CD4-positive, alpha-beta T cell treated with Interferon gamma for 1 hour (primary cell): ENCODE measurements around the gene KIAA1217.

Source experiments
- DNase-seq: peaks from one replicate; pipeline ENCODE4 v3.0.0-alpha.2; 2020

KIAA1217 gene

DNA sequence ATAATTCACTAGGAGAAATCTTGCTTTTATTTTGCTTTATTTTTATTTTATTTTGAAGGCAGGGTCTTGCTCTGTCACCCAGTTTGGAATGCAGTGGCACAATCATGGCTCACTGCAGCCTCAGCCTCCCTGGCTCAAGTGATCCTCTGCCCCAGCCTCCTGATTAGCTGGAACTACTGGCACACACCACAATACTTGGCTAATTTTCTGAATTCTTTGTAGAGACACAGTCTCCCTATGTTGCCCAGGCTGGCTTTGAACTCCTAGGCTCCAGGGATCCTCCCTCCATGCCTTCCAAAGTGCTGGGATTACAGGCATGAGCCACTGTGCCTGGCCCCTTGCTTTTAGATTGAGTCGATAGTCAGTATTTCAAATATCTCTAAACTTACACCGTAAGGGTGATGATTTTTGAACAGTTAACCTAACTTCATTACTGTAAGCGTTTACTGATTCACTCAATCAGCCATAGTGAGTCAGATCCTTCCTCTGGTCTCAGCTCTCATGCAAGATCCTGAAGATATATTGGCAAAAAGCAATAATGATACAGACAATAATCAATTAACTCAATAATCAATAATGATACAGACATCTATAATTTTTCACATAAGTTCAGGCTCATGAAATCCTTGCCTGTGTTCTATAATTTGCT is 239.5 kb downstream of the KIAA1217 start:
- no peak for DNase-seq

DNA sequence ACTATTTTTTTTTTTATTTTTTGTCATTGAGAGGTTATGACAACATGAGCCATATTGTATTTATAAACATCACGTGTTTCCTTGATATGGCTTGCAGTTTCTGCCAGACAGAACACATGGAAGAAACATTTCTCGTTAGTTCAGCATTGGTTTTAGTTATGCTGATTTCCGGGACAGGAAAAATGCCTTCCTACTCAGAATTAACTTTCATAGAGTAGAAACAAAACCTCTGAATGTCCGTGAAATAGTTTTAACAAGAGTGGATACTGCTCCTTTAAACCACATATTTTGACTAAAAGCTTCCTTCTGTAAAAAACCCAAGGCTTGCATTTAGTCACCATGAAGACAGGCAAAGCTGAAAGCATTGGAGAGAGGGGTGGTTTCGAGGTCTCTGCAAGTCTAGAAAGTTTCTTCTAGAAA is 240.4 kb downstream of the KIAA1217 start:
- no peak for DNase-seq

DNA sequence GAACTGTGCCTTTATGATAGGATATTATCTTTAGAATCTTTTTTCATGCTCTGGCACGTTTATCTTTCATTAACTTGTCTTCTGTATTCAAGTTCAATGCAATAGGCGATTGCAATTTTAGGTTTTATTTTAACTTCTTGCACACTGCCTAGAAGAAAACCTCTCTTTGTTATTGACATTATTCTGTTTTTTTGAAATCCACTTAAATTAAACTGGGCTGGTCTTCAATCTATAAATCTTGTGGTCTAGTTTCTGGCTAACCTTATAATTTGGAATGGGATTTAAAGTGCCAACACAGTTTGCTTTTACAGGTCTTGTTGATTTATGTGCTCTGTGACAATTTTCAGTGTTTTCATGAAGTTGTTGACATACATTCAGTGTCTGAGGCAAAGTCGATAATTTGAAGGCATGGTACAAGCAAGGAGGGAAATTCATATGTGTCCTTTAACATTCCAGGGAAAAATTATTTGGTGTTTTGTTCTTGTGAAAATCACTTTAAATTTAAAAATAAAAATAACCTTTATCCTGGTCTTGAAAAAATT is 240.9 kb downstream of the KIAA1217 start:
- no peak for DNase-seq

DNA sequence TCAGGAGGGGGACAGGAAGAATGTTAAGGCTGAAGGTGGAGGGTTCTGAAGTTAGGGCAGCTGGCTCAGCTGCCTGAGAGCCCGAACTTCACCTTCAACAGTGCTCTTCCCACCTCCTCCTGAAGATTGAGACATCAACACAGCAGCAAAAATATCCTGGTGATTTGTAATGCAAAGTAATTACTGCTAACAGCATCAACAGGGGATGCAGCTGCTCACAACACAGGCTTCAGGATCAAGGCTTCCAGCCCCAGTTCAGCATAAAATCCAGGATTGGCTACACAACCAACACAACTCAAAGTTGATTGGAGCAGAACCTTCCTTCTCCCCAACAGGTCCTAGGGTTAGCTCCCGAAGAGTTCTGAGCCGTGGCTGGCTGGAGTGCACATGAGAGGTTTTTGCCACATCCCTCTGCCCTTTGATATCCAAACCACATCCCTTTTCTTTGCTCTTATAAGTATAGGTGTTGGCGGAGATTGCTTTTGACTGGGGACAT is 242.4 kb downstream of the KIAA1217 start:
- no peak for DNase-seq

DNA sequence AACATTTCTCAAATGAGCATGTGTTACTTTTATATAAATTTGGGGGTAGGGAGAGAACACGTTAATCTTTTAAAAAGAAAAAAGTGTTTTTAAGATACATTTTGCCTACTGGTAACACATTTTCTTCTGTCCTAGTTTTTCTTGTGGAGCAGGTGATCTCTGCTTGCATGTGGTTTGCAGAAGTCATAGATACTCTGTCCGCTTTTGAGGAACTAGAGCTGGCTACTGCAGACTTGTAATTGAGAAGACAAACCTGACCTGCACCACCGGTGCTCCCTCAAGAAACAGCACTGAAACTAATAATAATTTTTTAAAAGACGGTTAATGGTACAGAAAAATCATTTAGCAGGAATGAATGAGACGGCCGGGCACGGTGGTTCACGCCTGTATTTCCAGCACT is 243.1 kb downstream of the KIAA1217 start:
- no peak for DNase-seq

DNA sequence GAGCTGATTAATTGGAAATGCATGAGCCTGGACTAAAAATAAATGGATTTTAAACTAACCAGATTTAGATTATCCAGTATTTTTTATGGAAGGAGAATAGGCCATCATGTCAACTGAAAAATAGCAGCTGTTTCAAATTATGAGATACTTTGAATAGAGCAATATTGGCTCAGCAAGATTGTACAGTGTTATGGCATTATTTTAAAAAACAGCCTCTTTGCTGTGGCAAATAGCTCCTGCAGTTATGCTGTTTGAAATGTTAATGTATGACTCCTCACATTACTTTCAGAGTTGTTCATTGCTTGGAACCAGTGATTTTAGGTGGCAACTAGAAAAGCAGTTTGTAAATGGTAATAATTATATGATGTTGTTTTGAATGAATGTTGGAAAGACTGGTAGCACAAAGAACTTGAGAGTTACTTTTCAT is 244.5 kb downstream of the KIAA1217 start:
- no peak for DNase-seq

DNA sequence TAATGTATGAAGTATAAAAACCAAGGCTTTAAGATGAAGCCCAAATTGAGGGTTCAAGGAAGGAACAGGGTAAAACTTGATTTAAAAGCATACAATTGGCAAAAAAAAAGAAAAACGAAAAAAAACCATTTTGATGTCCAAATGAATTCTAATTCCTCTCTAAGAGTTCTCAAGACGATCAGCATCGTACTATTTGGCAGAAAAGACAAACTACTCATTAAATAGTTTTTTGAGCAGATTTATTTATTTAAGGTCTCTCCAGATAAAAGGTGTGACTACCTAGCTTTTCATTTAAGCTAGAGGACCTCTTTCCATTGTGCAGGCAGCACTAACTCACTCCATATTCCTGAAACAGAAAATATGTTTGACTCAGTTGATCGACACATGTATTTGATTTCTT is 245.0 kb downstream of the KIAA1217 start:
- no peak for DNase-seq

DNA sequence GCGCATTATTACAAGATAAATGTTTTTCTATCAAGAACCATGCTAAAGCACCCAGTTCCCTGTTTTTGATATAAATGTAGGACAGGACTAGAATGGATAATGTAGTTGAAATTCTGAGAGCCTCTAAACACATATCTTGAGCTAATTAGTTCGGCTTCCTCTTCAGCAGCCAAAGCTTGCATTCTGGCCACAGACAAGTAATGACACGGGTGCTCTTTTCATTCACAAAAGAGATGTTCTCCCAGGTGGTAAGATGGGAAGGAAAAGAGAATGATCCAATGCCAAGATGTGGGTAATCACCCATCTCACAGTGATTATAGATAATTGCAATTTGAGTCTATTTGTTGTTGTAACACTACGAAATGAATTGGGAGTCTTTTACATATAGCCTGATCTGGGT is 246.5 kb downstream of the KIAA1217 start:
- no peak for DNase-seq

DNA sequence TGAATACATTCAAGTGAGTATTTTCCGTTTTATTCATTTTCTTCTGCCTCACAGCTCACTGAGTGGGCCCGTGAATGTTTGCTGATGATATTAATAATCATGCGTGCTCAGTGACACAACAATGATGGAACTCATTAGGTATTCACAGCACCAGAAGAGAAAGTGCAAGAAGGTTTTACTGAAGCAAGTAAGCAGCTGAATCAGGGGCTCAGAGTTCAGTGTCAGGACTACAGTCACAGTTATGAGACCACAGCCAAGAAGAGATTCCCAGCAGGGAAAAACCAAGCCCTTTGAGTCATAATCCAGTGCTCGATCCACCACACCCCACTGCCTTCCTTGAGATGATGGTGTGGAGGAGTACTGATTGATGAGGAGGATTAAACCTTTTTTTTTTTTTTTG is 247.4 kb downstream of the KIAA1217 start:
- DNase-seq: no peak

DNA sequence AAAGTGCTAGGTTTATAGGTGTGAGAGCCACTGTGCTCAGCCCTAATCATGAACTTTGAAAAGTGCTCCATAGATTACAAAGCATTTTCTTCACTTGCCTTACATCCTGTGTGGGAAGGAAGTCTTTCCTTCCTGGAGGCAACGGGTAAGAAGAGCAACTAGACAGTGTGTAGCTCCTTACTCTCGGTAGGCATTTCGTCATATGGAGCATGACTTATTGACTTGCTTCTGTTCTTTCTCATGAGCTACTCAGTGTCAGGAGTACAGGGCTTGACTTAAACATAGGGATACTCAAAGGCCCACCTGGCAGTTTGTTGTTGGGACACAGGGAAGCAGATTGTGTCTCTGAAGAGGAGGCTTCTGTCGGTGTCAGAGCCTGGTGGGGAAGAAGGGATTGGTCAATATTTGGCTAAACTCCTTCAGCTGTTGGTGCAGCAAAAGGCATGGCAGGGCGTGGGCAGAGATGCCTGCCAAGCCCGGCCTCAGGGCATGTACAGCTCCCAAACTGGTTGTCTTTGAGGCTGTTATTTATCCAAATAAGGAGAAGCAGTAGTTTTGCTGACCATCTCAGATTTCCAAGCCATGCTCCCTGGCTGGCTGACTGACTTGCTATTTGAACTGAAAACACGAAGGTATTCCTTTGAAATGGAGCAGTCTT is 248.9 kb downstream of the KIAA1217 start:
- DNase-seq: no peak

DNA sequence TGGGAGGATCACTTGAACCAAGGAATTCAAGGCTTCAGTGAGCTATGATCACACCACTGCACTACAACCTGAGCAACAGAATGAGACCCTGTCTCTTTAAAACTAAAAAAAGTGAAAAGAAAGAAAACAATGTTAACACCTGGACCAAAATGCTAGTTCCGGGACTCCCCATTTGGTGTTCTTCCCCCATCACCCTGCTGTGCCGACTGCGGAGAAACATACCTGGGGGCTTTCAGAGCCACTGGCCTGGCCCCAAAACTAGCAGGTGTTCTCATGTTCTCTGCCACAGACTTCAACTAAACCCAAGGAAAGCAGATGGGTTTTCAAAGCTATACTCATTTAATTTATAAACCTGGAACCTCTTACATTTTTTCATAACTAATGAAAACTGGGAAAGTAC is 250.9 kb downstream of the KIAA1217 start:
- DNase-seq: no peak

DNA sequence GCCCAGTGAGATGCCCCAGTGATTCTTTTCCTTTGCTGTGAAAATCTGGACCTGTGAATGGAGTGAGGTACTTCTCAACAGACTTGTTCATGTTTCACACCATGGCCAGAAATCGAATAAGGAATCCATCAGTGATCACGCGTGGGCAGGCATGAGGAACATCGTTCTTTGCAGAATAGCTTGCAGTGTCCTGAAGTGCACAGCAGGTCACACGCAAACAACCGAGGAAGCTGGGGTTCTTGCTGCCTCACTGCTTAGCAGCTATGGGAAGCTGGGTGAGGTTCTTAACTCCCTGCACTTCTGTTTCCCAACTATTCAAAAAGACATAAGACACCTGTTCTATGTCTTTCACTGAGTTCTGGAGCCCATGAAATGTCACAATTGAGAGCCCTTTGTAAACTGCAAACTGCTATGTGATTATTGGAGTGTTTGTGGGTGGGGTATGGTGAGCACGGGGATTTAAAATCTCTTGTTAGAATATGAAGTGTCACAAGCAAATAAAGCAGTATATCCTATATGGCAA is 253.4 kb downstream of the KIAA1217 start:
- no peak for DNase-seq

DNA sequence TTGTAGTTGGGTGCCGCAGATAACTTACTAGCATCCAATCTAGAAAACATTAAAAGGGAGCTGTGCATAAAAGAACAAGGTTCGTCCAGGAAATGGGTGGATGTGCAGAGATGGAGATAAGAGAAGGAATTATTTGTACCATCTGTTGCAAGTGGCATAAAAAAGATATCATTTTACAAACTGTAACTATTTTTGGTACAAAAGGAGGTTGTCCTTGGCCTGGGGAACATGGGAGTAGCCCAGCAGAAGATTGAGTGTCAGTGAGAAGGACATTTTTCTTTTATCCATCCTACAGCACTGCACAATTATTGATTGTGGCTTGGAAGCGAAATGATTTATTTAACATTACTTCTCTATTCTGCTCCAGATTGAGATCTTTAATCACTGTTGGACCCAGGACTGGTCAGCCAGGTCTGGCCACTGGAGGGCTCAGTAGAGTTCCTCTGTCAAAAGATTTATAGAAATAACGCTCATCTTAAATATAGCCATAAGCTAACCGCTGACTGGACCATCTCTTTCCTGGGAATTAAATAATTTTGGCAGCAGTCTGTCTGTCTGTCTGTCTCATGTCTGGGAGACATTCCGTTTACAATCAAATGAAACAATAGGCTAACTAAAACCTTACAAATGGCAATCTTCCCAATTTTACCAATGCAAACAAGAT is 254.1 kb downstream of the KIAA1217 start:
- DNase-seq: no peak

DNA sequence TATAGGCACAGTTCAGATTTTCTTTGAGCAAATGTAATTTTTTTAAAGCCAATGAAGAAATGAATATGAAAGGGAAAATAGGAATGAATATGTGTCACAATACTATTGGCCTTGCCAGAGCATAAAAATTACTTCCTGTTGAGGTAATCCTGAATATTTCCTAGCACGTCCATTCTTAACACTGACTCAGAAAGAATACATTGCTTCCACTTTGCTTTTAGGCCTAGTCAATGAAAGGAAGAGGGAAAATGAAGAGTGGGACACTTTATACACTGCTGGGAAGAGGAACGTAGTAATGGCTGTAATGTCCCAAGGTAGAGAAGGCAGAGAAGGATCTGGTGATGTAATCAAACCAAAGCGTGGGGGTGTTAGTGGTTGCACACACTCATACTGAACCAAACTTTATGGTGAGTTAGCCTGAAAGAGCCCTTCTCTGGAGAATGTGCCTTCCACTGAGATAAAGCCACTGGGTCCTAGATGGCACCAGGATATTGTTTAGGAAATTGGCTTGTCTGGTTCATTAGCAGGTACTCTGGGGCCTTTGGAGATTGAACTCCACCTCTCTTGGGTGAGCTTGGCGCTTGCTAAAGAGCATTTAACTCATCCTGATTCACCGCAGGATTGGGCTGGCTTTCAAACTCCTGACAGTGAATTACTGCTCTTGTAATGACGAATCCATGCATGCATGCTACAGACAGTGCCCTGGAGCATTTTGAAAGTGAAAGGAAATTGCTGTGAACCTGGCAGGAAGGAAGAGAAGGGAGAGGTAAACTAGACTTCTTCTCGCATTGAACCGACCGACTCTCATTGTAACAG is 254.9 kb downstream of the KIAA1217 start:
- DNase-seq: no peak

DNA sequence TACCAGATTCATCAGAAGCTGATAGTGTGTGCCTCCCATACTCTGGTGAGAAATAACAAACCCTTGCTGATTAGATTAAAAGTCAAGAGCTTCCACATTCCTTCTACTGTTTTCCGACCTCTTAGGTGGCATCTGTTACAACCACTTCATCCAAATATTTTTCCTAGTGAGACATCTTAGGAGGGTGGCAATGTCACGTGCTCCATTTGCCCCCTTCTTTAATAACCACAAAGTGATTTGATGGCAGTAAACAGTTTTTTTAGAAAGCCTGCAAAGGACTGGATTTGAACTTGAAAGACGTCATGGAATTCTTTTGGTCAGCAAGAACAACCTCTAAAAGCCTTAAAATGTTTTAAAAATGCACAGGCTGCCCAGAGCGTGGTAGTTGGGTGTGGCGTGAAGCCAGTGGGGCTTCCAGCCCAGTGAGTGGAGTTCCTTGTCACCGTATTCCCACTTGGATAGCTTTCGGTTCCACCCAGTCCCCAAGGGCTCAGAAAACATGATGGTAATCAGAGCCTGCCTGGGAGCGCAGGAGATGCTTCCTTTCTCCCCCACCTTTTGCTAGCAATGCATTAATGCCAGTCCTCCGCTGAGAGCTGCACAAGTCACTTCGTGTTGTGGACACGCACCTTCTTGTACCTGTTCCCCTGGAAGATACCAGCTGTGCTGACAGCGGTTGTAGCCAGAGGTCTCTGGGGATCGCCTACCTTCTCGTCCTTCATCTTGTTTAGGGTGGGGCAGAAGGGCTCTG is 256.4 kb downstream of the KIAA1217 start:
- DNase-seq: no peak

DNA sequence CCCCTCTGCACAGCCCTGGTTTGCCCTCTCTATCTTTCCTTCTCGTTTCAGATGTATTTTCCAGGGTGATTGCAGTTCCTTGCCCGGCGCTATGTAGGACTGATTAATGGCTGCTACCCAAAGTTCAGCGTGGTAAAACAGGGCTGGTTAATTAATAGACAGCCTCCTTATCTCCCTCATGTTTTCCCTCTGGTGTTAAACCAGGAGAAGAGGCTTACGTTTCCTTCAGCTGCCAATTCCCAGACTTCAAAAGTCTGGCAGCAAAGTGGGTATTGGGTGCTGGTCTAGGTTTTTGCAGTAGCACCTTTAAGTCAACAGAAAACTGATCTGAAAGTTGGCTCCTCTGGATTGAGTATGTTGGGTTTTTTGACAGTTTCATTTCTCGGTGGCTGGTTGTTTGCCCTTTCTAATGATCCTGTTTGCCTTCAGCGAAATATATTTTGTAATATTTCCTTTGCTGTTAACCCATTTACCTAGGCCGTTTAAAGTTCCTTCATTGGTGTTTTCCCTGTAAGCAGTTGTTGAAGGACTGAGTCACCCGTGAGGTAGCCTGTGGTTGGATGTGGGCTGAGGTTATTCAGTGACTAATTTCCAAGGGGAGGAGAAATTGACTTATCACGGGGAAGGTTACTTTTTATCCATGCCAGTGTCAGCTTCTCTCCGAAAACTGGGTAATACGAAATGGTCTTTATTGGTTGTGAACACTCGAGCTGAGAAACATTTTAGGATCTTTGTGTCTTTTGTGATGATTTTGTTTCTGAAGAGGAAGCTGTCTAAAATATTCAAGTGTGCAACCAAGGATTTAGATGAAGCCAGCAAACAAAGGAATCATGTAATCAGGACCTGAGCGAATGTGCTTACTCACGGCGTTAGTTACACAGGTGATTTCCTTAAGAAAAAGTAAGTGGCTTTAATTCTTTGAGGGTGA is 257.2 kb downstream of the KIAA1217 start:
- no peak for DNase-seq

DNA sequence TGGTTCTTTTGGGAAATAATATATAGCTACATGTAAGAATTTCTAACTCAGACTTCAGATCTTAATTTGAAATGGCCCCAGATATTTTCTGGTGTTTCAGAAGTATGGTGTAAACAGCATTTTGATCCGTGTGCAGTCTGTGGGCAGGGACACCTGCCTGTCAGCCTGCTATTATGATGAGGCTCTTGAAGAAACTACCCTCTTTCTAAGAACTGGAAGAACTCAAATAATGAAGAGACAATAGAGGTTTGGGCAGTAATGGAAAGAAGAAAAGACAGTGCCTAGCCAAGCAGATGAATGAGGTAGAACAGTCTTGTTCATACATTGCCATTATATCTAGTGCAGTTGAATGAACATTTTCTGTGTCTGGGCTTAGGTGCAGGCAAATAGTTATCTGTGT is 258.2 kb downstream of the KIAA1217 start:
- no peak for DNase-seq

DNA sequence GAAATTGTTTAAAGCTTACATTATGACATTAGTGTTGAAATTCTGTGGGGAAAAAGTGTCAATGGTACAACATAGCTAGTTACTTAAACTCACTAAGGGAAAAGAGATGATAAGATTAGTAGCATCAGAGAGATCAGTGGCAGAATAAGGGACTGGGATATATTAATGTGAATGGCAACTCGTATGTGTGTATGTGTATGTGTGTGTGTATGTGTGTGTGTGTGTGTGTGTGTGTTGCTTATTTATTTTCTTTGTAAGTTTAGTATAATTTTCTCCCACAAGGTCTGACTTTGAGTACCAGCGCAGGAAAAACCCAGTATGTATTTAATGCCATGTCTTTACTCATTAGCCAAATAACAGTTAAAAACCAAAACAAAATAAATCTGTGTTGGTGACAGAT is 258.7 kb downstream of the KIAA1217 start:
- DNase-seq: no peak

DNA sequence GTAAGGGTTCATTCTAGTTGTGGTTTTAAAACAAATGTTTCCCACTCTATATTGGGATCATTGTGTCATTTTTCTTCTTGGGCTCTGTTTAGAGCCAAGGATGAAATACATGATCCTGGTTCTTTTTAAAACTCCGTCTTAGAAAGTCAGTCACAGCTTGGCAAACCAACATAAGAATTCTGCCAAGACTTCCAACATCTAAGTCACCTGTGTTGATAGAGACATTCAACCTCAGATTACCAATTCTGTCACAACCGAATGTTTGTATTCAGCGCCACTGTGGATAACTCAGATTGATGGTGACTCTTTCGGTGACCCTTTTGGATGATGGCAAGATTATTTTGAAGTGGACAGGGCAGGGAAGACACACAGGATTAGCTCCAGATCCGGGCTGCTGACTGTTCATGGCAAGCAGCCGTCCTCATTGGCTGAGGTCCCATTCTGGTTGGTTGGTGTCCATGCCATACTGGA is 259.4 kb downstream of the KIAA1217 start:
- DNase-seq: no peak

DNA sequence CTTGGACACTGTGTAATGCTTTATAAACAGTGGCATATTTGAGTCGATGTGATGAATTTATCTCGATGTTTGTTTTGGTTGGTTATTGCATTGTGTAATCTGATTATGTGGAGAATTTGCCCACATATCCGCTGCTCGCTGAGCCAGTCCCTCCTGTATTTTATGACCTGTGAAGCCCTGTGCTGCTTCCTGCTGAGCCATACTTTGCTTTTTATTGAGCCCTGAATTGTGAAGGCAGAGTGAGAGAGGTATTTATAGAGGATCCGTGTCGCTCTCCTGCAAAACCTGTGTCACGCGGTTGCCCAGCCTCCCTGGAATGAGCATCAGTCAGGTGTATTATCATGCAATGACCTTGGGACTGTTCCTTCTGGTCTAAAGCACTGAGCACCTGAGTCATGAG is 261.1 kb downstream of the KIAA1217 start:
- no peak for DNase-seq

DNA sequence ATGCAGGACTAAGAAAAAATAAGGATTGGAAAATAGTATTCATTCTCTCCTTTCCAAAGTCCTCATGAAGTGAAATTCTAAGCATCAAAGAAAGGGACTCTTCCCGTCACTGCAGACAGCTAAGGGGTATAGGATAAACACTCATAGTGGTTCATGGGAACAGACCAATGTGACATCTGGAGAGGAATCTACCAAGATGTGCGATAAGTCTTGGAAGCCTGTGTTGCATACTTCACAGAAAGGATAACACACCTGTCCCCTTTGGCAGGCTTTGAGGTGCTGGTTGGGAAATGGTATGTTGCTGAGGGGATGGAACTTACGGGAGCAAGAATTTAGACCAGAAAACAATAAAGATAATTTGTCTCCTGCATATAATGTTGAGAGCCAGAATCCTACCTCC is 266.7 kb downstream of the KIAA1217 start:
- DNase-seq: no peak
